MCF 10A (cell line): Measurements from ENCODE around the gene BAZ2B. TPM values are rescaled to one million over a fixed set of nuclear protein-coding genes. Genes with fewer than 3 reads are reported as not detected.

Experiments
- BruUV-seq: library from RNA; stranded (reverse); fragments of 400-500 nt; replicated peaks from 2 replicates; lab custom pipeline; 2021; lab: Mats Ljungman, UMichigan
- CTCF ChIA-PET: fragments of 300-600 bp; sonication (Branson Sonifier 250); formaldehyde crosslinking; extraction: SDS; loops from one replicate; lab custom pipeline; 2021; ENCODE audit warnings: antibody characterized with exemption, inconsistent platforms; lab: Yijun Ruan, JAX
- POLR2A ChIA-PET: fragments of 300-600, 350-650 bp; sonication (Branson Sonifier 250); formaldehyde crosslinking; extraction: SDS; loops from one replicate; lab custom pipeline; 2020; ENCODE audit warnings: antibody characterized with exemption, inconsistent platforms; lab: Yijun Ruan, JAX
- DNase-seq: peaks from one replicate; pipeline ENCODE4 v3.0.0-alpha.2; 2018; ENCODE audit not compliant: unreplicated experiment
- H3K27ac Mint-ChIP-seq: one replicate; pipeline ENCODE4 v1.8.0; 2022; ENCODE audit warnings: mild to moderate bottlenecking, low read depth, mixed read lengths; ENCODE audit not compliant: unreplicated experiment
- H3K27me3 Mint-ChIP-seq: one replicate; pipeline ENCODE4 v1.8.0; 2022; ENCODE audit warnings: mixed read lengths; ENCODE audit not compliant: insufficient read depth, unreplicated experiment
- H3K36me3 Mint-ChIP-seq: one replicate; pipeline ENCODE4 v1.8.0; 2022; ENCODE audit warnings: mild to moderate bottlenecking, moderate library complexity, mixed read lengths; ENCODE audit not compliant: insufficient read depth, unreplicated experiment
- H3K4me1 Mint-ChIP-seq: one replicate; pipeline ENCODE4 v1.8.0; 2022; ENCODE audit warnings: mixed read lengths; ENCODE audit not compliant: insufficient read depth, unreplicated experiment
- H3K4me3 Mint-ChIP-seq: one replicate; pipeline ENCODE4 v1.8.0; 2022; ENCODE audit warnings: mild to moderate bottlenecking, moderate library complexity, mixed read lengths; ENCODE audit not compliant: unreplicated experiment
- H3K9me3 Mint-ChIP-seq: one replicate; pipeline ENCODE4 v1.8.0; 2022; ENCODE audit warnings: mixed read lengths; ENCODE audit not compliant: unreplicated experiment
- CTCF ChIP-seq: fragments of 200-600 bp; IDR thresholded peaks from one replicate; pipeline ENCODE4 v1.8.0; 2022; ENCODE audit warnings: antibody characterized with exemption, mild to moderate bottlenecking; ENCODE audit not compliant: unreplicated experiment
- intact Hi-C: fragments of 100-400 bp; cut with micrococcal nuclease; formaldehyde crosslinking; loops from 2 replicates; pipeline ENCODE4 v1.14.1; 2022
- total RNA-seq: library from RNA; stranded (reverse); gene quantifications from 2 replicates; pipeline ENCODE4 v1.2.3, GENCODE V29; 2022

The BAZ2B gene
- total RNA-seq, 1 experiment from 2014 or later: 51.8 TPM

GRCh38 chr2:159445307-159445706, 171.0 kb downstream of the BAZ2B start:
- Mint-ChIP-seq H3K9me3 (peaks cover 7% of the 10 kb centered on the region), H3K27me3 (no peaks in the 10 kb centered on the region), H3K4me1 (no peaks in the 10 kb centered on the region), H3K4me3 (no peak overlapping the region), H3K36me3 (peaks cover 38% of the 10 kb centered on the region), H3K27ac (no peak overlapping the region)
- no TSS peak for BruUV-seq
- ChIA-PET CTCF (no interaction called here), POLR2A (interaction anchor here (0.7 to 2.3 kb wide), 3 partner anchors 13 to 273 kb away, joined by 3 to 7 read pairs (median 4); no protein-coding TSS in a partner anchor)
- no peak for TF ChIP-seq CTCF
- DNase-seq: no peak
- intact Hi-C loops: no loop called here

DNA sequence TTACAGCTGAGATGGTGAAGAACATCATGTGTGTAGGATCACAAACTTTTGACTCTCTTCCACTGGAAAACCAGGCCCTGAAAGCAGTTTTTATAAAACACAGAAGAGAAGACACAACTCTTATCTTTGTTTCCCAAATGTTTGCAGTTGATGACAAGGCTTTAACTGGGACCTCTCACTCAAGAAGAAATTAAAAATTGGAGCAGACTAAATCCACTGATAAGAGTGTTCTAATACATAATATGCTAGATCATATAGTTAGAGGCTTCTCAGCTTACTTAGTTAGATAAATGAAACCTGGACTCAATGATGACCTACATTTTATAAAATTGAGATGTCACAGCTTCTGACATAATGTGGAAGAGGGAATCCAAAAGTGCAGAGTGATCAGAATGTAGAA, 171.6 kb downstream of the BAZ2B start:
- peaks cover 39% of the 10 kb centered on the region for H3K36me3 Mint-ChIP-seq
- intact Hi-C loops: no loop called here
- no peak for TF ChIP-seq CTCF
- no peak overlapping the region for H3K27ac Mint-ChIP-seq
- no peaks in the 10 kb centered on the region for H3K27me3 Mint-ChIP-seq
- H3K4me3 Mint-ChIP-seq: no peak overlapping the region
- ChIA-PET POLR2A (interaction anchor here (2.3 kb wide), 1 partner anchor 13 kb away, joined by 7 read pairs; no protein-coding TSS in a partner anchor), CTCF (no interaction called here)
- peaks cover 7% of the 10 kb centered on the region for H3K9me3 Mint-ChIP-seq
- DNase-seq: no peak
- H3K4me1 Mint-ChIP-seq: no peaks in the 10 kb centered on the region
- BruUV-seq: no TSS peak

GRCh38 chr2:159442159-159442852, 174.0 kb downstream of the BAZ2B start:
- intact Hi-C loops: no loop called here
- Mint-ChIP-seq H3K27ac (no peak overlapping the region), H3K4me3 (no peak overlapping the region), H3K9me3 (peaks cover 7% of the 10 kb centered on the region), H3K36me3 (peaks cover 63% of the 10 kb centered on the region), H3K4me1 (no peaks in the 10 kb centered on the region), H3K27me3 (no peaks in the 10 kb centered on the region)
- POLR2A ChIA-PET: interaction anchor here (0.9 to 1.4 kb wide), 5 partner anchors 13 to 173 kb away, joined by 3 to 5 read pairs (median 3); no protein-coding TSS in a partner anchor
- CTCF ChIA-PET: interaction anchor here (0.7 to 1.1 kb wide), 3 partner anchors 9 to 158 kb away, joined by 3 read pairs; no protein-coding TSS in a partner anchor
- no peak for DNase-seq
- no peak for TF ChIP-seq CTCF
- no TSS peak for BruUV-seq

DNA sequence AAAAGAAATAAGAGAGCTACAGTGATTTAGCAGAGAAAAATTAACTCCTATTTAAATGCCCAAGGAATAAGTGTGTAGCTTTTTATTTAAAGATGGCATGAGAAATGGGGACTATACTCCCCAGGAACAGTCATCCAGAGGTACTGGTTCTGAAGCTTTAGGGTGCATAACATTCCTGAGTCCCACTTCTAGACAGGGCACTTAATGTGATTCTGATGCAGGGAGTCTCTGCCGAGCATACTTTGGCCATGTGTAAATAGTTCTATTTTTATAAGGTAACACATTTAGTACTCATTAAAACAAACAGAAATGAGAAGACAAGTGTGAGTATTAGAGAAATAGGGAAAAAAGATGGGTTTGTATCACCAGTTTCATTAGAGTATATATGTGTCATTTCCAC, 175.2 kb downstream of the BAZ2B start:
- DNase-seq: no peak
- ChIA-PET POLR2A (interaction anchor here (0.6 to 1.4 kb wide), 8 partner anchors 9 to 336 kb away, joined by 3 to 5 read pairs (median 3); no protein-coding TSS in a partner anchor), CTCF (interaction anchor here (1.1 kb wide), 1 partner anchor 8 kb away, joined by 3 read pairs; no protein-coding TSS in a partner anchor)
- Mint-ChIP-seq H3K27ac (no peak overlapping the region), H3K27me3 (no peaks in the 10 kb centered on the region), H3K4me1 (no peaks in the 10 kb centered on the region), H3K36me3 (peaks cover 64% of the 10 kb centered on the region), H3K9me3 (no peaks in the 10 kb centered on the region), H3K4me3 (no peak overlapping the region)
- TF ChIP-seq CTCF: no peak
- BruUV-seq: no TSS peak
- intact Hi-C loops: no loop called here
